GM12865 (cell line): ENCODE results near the gene SPAG16.

Experiments
- DNase-seq: peaks from one replicate; pipeline ENCODE4 v3.0.0; 2010; ENCODE audit warnings: low read depth
- H3K4me3 ChIP-seq: 2 replicates; pipeline ENCODE4 v1.5.1; 2011; ENCODE audit warnings: mild to moderate bottlenecking, low read depth, low read length, control low read depth
- CTCF ChIP-seq: IDR thresholded peaks from 2 replicates; pipeline ENCODE4 v1.5.1; 2011; ENCODE audit warnings: low read length, control low read depth, low read depth, inconsistent platforms; ENCODE audit not compliant: insufficient read depth; ENCODE audit errors: missing control alignments

SPAG16 gene

GRCh38 chr2:214011676-214012075, 727.4 kb downstream of the SPAG16 start:
- no peak overlapping the region for H3K4me3 ChIP-seq
- no peak for TF ChIP-seq CTCF
- no peak for DNase-seq

GRCh38 chr2:214014551-214015220, 730.4 kb downstream of the SPAG16 start:
- TF ChIP-seq CTCF: no peak
- DNase-seq: no peak
- H3K4me3 ChIP-seq: no peak overlapping the region

- no peak overlapping the region for H3K4me3 ChIP-seq
- DNase-seq: no peak
- no peak for TF ChIP-seq CTCF
These were observed 735.1 kb downstream of the SPAG16 start for GRCh38 chr2:214019229-214019972.

GRCh38 chr2:214019973-214020345, 735.7 kb downstream of the SPAG16 start:
- H3K4me3 ChIP-seq: no peak overlapping the region
- no peak for DNase-seq
- TF ChIP-seq CTCF: no peak

- DNase-seq: no peak
- H3K4me3 ChIP-seq: no peak overlapping the region
These were observed 744.9 kb downstream of the SPAG16 start for GRCh38 chr2:214029190-214029589.

GRCh38 chr2:214031566-214031965, 747.3 kb downstream of the SPAG16 start:
- no peak for DNase-seq
- no peak overlapping the region for H3K4me3 ChIP-seq
- TF ChIP-seq CTCF: no peak

More at GRCh38 chr2:214029190-214029589, 744.9 kb downstream of the SPAG16 start:
- TF ChIP-seq CTCF: no peak
